ENCODE results near the gene OR6P1. TPM values are rescaled to one million over a fixed set of nuclear protein-coding genes. Genes with fewer than 3 reads are reported as not detected.

OR6P1 gene
- total RNA-seq, 4 donors from 2014 or later = not detected

- TF ChIP-seq, protein P1, sequence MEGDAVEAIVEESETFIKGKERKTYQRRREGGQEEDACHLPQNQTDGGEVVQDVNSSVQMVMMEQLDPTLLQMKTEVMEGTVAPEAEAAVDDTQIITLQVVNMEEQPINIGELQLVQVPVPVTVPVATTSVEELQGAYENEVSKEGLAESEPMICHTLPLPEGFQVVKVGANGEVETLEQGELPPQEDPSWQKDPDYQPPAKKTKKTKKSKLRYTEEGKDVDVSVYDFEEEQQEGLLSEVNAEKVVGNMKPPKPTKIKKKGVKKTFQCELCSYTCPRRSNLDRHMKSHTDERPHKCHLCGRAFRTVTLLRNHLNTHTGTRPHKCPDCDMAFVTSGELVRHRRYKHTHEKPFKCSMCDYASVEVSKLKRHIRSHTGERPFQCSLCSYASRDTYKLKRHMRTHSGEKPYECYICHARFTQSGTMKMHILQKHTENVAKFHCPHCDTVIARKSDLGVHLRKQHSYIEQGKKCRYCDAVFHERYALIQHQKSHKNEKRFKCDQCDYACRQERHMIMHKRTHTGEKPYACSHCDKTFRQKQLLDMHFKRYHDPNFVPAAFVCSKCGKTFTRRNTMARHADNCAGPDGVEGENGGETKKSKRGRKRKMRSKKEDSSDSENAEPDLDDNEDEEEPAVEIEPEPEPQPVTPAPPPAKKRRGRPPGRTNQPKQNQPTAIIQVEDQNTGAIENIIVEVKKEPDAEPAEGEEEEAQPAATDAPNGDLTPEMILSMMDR (IDR thresholded peaks at IDR 0.05; ENCODE audit: low read depth) = no peak
Measured at GRCh38 chr1:158583962-158584361, 13.6 kb upstream of the OR6P1 start.

- TF ChIP-seq, protein P1 (IDR thresholded peaks at IDR 0.05; ENCODE audit: low read depth) = no peak
Measured at GRCh38 chr1:158579733-158580132, 9.4 kb upstream of the OR6P1 start, which contains the start of gene OR10X1. OR10X1 (minus strand) TSS chr1:158579899; CDS start chr1:158579899, 0 bp downstream.

- TF ChIP-seq, protein P1 (IDR thresholded peaks at IDR 0.05; ENCODE audit: low read depth) = no peak
Measured at GRCh38 chr1:158577561-158577960, 7.2 kb upstream of the OR6P1 start.

- TF ChIP-seq, protein P1 (IDR thresholded peaks at IDR 0.05; ENCODE audit: low read depth) = no peak
Measured at GRCh38 chr1:158572226-158572625, 1.8 kb upstream of the OR6P1 start.

GRCh38 chr1:158564608-158565007, 5.8 kb downstream of the OR6P1 start:
- TF ChIP-seq, protein P1 (IDR thresholded peaks at IDR 0.05; ENCODE audit: low read depth) = no peak

GRCh38 chr1:158563853-158564252, 6.5 kb downstream of the OR6P1 start:
- TF ChIP-seq, protein P1 (IDR thresholded peaks at IDR 0.05; ENCODE audit: low read depth) = no peak

- TF ChIP-seq, protein P1 (IDR thresholded peaks at IDR 0.05; ENCODE audit: low read depth) = no peak
Measured at GRCh38 chr1:158559696-158560095, 10.7 kb downstream of the OR6P1 start.
